HG03025 (cell line): Measurements from ENCODE around the gene SC5D.

Experiments
- ATAC-seq: cut with Tn5 transposase; IDR thresholded peaks from one replicate; pipeline ENCODE4 v1.9.1; 2021; ENCODE audit warnings: mild to moderate bottlenecking, moderate library complexity; ENCODE audit not compliant: unreplicated experiment, low FRiP score

SC5D gene

DNA sequence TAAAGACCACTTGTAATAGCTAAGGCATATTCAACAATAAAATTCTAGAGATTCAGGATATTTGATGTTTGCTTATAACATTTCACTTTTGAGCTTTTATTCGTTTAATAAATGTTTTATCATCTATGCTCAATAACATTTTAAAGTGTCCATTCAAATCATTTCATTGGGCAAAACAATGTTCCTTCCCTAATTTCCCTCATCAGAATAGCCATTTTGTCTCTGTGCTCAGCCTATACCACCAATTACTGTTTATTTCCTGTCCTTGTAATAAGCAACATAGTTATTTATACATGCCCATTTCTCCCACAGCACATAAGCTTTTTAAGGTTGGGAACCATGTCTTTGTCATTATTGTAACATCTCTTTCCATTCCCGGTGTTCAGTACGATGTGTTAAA lies 1.3 kb upstream of the SC5D start:
- no peak for ATAC-seq

DNA sequence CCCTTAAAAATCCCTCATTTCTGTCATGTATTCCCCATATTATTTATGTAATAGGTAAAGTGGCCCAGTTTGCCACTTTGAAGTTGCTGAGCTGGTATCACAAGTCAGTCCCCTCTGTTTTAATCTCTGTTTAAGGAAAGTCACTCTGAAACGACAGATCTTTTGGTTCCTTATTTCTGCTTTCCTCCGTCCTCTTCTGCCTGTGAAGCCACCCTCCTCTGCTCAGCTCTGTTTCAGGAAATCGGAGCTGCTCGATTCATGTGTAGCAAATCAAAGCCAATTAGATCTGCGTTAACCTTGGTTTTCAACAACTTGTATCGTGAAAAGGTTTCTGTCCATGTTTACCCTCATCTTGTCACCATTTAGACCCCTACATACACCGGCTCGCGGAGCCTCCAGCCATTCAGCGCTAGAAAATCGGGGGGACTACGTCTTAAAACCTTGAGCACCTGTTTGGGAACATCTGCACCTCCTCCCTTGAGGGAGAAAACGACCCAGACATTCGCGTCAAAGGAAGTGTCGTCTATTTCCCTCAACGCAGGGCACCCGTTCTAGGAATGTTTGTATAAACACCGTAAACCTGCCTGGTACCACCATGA lies 576 bp upstream of the SC5D start:
- peak; percentile 20 for ATAC-seq

DNA sequence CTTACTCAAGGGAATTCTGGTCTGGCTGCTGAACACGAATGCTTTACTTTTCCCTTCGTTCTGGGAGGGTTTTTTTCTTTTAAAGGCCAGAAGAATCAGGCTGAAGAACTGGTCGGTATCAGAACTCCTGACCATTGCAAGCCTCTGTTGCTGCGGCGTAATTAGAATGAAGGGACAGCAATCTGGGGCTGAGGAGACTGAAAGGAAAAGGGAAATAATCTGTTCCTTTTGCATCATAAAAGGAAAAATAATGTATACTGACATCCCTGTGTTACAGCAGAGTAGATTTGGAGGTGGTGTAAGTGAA lies 670 bp downstream of the SC5D start:
- ATAC-seq: no peak

DNA sequence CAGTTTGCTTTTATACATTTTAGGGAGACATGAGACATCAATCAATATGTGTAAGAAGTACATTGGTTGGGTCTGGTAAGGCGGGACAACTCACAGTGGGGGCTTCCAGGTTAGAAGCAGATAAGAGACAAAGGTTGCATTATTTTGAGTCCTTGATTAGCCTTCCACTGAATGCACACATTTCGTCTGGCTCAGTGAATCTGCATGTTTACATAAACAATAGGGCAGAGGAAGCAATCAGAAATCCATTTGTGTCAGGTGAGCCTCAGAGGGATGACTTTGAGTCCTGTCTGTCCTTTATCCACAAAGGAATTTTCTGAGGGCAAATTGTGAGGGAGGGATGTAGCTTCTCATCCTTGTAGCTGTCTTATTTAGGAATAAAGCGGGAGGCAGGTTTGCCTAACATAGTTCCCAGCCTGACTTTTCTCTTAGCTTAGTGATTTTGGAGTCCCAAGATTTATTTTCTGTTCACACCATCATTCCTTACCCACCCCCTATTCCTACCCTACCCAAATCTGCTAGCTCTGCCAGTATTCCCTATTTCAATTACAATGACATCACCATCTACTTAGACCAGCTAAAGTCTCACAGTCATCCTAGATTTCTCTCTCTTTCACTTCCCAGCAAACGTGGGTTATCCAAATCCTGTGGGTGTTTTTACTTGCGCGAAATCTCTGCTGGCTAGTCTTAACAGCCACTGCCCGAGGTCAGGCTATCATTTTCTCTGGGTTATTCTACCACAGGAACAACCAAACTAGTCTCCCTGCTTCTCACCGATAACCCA lies 2.9 kb downstream of the SC5D start:
- no peak for ATAC-seq

DNA sequence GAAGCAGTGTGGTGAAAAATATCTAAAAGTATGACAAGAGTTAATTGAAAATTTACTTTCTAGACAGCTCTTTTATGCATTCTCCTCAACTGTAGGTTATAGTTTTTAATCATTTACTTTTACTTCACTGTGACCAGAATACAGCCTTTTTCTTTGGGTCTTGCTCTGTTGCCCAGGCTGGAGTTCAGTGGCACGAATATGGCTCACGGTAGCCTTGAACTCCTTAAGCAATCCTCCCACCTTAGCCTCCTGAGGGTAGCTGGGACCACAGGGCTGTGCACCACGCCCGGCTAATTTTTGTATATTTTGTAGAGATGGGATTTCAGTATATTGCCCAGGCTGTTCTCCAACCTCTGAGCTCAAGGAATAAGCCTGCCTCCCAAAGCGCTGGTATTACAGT lies 5.3 kb downstream of the SC5D start:
- ATAC-seq: no peak

DNA sequence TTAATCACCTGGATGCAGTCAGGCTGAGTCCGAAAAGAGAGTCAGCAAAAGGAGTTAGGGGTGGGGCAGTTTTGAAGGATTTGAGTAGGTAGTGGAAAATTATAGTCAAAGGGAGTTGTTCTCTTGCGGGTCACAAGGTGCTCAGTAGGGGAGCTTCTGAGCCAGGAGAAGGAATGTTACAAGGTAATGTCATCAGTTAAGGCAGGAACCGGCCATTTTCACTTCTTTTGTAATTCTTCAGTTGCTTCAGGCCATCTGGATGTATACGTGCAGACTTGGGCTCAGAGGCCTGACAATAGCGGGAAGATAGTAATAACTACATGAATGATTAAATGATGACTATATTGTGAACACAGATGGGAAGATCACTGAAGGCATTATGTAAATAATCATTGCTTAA lies 6.2 kb downstream of the SC5D start:
- ATAC-seq: no peak

DNA sequence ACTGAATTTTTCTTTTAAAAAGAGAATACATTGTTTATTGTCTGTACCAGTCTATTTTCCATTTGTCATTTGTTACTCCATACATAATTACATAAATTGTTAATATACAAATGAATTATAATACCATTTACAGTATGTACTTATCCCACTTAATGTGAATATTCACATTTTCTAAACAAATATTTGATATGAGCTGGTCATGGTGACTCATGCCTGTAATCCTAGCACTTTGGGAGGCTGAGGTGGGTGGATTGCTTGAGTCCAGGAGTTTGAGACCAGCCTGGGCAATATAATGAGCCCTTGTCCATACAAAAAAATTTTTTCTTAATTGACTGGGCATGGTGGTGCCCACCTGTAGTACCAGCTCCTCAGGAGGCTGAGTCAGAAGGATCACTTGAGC lies 6.8 kb downstream of the SC5D start:
- ATAC-seq: no peak

DNA sequence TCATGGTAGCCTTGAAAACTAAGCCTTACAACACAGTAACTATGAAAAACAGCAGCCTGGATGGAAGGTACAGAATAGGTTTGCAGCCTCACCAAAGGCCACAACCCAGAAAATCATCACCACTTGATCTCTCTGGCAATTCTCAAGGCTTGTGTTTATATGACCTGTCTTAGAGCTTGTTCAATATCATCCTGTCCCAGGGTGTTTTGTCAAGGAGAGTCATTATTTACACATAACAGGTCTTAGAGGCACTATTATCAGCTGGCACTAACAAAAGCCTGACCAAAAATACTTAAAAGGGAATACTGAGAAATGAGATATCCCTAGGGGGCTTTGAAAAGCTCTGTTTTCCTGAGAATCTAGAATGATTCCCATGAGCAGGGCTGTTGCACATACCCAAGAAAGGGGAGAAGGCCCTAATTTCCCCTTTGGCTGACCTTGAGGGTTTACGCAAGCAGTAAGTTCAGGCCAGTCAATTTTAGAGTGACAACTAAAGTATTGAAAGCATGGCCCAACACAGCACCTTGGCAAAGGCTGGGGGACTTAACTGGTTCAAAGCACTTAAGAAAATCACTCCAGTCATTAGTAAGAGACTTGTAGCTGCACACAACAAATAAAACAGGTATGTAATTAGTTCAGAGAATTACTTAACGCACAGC lies 7.9 kb downstream of the SC5D start:
- ATAC-seq: no peak

DNA sequence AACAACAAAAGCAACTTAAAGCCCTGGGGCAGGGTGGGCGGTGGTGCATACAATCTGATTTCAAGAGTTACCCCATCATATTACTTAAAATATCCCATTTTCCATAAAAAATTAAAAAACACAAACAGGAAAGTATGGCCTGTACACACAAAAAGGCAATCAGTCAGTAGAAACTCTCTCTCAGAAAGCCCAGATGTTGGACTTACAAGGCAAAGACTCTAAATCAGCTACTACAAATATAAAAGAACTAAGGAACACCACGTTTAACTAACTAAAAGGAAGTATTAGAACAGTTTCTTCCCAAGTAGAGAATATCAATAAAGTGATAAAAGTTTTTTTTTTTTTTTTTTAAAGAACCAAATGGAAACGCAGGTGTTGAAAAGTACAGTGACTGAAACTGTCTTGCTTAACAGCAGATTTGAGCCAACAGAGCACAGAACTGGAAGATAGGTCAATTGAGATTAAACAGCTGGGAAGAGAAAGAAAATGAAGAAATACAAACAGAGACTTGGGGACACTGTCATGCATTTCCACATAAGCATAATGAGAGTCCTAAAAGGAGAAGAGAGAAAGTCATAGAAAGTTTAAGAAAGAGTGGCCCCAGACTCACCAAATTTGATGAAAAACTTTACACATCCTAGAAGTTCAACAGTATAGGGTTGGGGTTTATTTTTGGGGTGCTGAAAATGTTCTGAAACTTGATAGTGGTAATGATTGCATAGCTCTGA lies 8.6 kb downstream of the SC5D start:
- peak; percentile 49 for ATAC-seq

DNA sequence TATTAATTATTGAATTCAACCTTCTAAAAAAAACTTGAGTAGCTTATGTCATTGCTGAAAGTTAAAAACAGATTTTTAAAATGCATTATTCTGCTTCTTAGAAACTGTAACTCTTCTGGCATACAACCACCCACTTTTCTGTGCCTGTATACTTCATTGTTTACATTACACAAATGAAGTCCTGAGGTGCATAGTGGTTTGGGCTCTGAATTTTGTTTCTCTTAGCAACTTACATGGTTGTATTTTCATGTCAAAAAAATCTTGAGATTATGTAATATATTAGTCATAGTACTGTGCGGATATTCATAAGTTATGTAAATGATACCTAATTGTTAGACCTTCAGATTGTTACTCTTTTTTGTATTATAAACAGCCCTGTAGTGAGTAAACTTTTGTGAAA lies 12.2 kb downstream of the SC5D start:
- ATAC-seq: no peak

DNA sequence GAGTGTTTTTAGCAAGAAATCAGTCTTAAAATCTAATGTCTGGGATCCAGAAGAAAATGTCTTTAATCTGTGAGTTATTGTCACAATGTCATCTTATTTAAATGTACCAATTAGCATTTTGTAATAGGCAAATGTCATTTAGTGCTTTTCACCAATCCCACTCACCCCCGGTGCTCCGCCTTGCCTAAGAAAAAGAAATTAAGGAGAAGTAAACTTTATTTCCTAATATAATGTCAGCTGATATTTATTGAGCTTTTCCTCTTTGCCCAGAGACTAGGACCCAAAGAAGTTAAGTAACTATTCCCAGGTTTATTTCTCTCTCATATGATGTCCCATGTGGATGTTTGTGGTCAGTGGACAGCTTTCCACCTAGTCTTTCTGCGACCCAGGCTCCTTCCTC lies 16.2 kb downstream of the SC5D start:
- ATAC-seq: no peak

DNA sequence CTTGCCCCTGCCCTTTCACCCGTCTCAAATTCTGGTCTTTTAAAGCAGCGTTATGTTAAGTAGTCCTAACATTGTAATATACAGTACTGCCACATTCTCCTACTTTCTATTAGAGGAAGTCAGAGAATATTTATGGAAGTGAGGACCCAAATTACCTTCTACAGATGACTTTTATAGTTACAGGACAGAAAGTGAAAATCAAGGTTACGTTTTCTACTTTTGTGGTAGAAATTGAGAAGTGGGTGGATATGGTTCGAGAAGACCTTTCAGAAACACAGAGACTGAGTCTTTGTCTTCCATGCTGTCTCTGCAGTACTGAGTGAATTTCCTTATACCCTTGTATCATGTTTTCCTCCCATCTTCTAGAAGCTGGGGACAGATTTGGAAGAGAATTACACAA lies 17.1 kb downstream of the SC5D start:
- ATAC-seq: peak; percentile 75

DNA sequence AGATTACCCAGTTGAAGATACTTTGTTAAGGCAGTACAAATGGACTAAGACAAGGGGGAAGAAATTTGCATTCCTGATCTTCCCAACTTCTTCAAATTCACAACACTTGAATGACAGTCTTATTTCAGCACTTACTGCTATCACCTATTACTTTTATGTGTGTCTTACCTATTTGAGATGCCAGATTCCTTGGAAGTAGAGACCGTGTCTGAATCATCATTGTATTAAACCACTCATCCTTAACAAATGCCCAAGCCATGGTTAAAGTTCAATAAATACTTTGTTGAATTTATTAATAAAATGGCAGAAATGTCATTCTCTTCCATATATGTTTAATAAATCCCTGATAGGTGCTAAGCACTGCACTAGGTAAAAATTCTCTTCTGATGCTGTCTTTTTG lies 18.3 kb downstream of the SC5D start:
- ATAC-seq: no peak

DNA sequence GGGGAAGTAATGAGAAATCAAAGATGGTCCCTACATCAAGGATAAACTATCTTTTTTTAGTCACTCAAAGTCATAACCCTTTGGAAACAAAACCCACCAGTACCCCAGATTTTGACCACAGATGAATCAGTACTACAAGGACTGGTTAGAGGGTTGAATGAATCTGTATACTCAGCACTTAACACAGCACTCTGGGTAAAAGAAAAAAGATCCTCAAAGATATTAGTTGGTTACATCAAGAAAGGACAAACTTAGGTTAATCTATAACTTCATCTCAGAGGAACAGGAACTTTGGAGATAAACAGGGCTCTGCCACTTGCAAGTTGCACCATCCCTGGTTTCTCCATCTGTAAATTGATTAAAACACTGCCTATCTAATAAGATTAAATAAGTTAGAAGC lies 18.8 kb downstream of the SC5D start:
- ATAC-seq: no peak

DNA sequence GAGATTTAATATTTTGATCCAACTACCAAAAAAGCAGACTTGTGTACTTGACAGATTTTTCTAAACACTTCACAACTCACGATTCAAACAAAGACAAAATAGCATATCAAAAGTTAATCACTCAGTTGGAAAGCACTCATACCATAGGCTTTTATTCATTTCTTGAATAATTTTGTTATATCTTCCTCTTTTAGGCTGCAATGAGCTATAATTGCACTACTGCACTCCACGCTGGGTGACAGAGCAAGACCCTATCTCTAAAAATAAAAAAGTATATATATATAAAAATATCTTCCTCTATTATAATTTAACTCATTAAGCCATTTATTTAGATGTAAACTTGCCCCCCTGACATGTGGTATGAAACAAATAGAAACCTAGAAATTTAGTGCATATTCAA lies 19.9 kb downstream of the SC5D start:
- ATAC-seq: no peak

DNA sequence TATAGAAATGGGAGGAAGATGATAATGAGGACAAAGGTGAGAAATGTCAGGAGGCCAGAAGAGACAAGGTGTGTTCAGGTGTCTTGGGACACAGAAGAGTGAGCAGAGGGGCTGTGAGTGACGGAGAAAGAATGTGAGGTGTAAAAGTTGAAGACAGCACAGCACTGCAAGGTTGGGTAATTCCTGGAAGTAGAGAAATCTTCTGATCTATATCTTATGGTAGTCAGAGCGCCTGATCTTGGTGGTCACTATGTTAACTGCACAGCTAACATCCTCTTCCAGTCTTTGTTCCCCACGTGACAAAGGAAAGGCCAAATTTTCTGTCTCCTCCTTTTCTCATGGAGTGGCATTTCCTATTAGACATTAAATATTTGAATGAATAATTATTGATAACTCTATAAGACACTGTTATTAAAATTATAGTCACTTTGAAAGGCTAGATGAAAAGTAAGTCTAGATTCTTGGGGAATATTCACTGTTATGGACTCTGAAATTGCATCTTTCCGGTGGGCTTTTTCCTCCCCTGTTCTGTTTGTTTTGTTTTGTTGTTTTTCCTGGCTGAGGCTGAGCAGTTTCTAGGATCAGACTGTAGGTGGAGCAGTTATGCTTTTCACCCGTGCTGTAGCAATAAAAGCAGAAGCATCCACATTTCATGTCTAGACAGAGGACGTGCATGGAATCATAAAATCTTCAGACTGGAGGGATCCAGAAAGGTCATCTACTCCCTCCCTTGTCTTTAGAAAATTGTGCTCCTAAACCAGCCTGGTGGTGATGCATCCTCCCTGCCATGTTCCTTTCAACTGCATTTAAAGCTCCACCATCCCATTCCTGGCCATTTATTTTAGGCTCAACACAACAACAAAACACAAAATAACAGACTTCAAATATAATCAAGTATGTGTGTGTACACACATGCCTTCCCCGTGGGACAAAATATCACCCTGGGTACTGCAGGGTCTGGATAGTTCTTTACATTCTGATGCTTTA lies 26.6 kb downstream of the SC5D start:
- ATAC-seq: no peak

DNA sequence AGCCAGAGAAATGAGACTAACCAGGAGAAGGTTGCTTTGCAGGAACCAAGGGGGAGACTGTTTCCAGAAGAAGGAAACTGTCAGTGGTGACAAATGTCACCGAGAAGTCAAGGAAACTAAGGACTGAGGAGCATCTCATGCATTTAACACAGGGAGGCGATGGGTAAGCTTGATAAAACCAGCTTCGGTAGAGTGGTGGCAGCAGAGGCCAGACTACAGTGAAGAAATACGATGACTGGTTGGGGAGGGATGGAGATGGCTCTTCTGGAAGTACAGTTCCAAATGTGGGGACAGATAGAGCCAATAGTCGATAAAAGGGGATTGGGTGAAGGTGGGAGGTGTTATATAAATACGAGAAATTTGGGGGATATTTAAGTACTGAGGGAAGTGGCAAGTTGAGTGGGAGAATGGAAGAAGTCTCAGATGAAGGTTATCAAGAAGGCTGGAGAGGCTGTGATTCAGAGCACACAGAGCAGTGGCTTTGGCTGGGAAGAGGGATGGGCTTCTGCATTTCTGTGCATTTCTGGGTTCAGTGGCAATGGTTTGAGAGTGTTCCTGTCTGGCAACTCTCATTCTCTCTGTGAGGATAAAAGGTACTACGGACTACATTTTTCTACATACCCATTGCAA lies 29.2 kb downstream of the SC5D start:
- no peak for ATAC-seq

DNA sequence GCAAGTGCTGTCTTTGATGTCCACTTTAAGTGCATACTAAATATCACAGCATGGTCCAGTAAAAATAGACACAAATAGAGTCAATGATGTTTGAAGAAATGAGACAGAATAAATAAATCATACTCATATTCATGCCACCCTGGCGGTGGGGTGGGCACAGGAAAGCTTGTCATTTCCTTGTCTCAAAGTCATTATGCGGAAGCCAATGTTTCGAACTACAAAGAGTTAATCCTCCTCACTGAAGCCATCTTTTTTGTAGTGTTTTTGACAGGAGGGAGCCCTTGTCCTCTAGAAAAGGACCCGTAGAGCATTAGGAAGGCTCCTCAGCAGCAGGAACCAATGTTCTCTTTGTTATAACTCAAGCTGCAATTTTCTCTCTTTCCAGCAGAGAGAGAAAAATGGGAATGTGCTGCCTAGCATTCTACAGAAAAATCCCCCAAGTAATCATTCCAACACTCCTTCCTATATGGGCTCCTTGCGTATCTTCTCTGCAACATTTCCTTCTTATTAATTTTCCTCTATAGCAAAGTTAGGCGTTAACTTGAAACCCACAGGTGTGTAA lies 30.6 kb downstream of the SC5D start:
- no peak for ATAC-seq

DNA sequence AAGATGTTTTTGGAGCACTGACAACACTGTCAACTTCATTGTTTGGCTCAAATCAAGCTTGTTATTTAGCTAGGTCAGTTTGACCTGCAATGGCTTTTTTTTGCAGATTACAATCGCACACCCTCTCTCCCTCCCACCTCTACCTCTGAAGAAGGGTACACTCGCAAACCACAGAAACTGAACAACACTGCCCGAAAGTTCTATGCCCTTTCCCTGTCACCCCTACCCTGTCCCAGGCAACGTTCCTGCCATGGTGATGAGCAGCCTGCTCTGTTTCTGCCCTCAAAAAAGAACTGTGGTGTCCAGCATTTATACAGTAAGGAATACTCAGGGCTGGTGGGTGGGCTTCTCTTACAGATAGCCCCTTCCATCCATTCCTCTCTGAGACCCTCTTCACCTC lies 33.7 kb downstream of the SC5D start:
- ATAC-seq: no peak

DNA sequence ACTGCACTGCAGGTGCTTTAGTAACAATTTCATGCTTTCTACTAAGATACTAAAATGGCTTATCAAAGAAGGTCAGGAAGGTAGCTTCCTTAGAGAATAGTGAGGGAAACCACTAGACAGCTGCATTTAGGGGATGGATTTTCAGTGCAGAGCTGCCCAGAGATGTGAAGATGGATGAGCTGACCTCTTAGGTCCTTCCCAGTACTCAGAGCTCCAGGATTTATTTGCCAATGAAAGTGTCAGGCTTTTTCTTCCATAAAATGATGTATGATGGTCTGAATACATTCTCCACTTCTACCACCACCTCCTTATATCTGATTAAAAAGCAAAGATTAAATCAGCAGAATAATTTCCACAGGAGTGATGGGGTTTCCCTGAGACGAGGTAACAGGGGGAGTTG lies 35.0 kb downstream of the SC5D start:
- ATAC-seq: no peak
